Lower lobe of right lung (tissue), 2 donors: ENCODE measurements around the gene SARS2. TPM values are rescaled to one million over a fixed set of nuclear protein-coding genes. Genes with fewer than 3 reads are reported as not detected.
A peak's percentile ranks its signal among the peaks of the same experiment; 100 is the strongest.
"Not testable (repeated sequence)": the region's sequence is repeated elsewhere in the genome, so short reads cannot be mapped to it uniquely, and the experiment has no call there.

Experiments
- ATAC-seq, 2 donors: fragments of 200-7000 bp; cut with Tn5 transposase; one replicate each; pipeline ENCODE4 v1.9.1; 2020 to 2022; ENCODE audit warnings: mild to moderate bottlenecking in 2 of 2, moderate library complexity in 2 of 2
- DNase-seq: peaks from one replicate; pipeline ENCODE4 v3.0.0-alpha.2; 2020
- H3K27ac ChIP-seq: fragments of 200-600 bp; one replicate; pipeline ENCODE4 v1.8.0; 2022
- H3K27me3 ChIP-seq: fragments of 200-600 bp; one replicate; pipeline ENCODE4 v1.8.0; 2022; ENCODE audit warnings: low read depth
- H3K36me3 ChIP-seq: fragments of 200-600 bp; one replicate; pipeline ENCODE4 v1.8.0; 2022; ENCODE audit warnings: mild to moderate bottlenecking
- H3K4me1 ChIP-seq: fragments of 200-600 bp; one replicate; pipeline ENCODE4 v1.8.0; 2022
- H3K4me3 ChIP-seq: fragments of 200-600 bp; one replicate; pipeline ENCODE4 v1.8.0; 2022; ENCODE audit warnings: mild to moderate bottlenecking
- H3K9me3 ChIP-seq: fragments of 200-600 bp; one replicate; pipeline ENCODE4 v1.8.0; 2022
- intact Hi-C: fragments of 100-400 bp; cut with DNase I; formaldehyde crosslinking; loops from one replicate; pipeline ENCODE4 v1.11.0; 2022
- total RNA-seq: library from RNA; stranded (reverse); fragmentation: NEBNext Ultra II Directional; extraction: Animal tissue kit (Norgen Biotek cat#: 25700); gene quantifications from one replicate; pipeline ENCODE4 v1.2.1, GENCODE V29; 2021
- TF ChIP-seq, protein P1 (sequence below): fragments of 200-600 bp; IDR thresholded peaks from one replicate; pipeline ENCODE4 v1.8.0; 2022; ENCODE audit warnings: antibody characterized with exemption, mild to moderate bottlenecking
- donor health status: DM: no; HTN: yes; CAD: no; lungs with severe emphysema.

SARS2 gene
- total RNA-seq, 1 donor from 2014 or later = 21.0 TPM

DNA sequence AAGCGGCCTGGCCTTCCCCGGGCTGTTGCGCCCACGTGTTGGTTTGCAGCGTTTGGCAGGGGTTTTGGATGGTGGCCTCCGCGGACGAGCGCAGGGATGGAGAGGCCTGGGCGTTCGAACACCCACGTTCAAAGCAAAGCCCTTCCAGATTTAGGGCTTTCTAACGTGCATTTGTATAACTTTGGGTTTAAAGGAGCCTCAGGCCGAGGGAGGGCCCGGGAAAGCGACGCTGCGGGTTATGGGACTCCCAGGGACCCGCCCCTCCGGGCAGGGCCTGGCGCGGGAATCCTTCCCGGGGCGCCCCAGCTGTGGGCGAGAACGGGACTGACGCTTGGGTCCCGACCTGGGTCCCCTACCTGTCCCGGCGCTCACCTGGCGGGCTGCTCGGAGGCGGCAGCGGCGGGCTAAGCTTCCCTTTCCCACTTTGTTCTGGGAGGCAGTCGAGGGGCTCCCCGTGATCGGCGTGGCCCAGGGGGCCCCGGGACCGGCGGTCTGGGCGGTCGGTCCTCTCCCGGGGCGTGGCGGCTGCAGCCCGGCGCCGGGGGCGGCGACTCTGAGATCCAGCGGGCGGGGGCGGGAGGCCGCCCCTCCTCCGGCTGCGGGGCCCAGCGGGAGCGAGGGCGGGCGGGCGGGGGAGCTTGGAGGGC lies 44.8 kb upstream of the SARS2 start, which contains the start of gene FBXO17:
TSS of gene FBXO17 (minus strand) at position 529 of the 647 bp plus-strand sequence. CDS start 25,423 bp downstream, outside the sequence.
- TF ChIP-seq, protein P1, sequence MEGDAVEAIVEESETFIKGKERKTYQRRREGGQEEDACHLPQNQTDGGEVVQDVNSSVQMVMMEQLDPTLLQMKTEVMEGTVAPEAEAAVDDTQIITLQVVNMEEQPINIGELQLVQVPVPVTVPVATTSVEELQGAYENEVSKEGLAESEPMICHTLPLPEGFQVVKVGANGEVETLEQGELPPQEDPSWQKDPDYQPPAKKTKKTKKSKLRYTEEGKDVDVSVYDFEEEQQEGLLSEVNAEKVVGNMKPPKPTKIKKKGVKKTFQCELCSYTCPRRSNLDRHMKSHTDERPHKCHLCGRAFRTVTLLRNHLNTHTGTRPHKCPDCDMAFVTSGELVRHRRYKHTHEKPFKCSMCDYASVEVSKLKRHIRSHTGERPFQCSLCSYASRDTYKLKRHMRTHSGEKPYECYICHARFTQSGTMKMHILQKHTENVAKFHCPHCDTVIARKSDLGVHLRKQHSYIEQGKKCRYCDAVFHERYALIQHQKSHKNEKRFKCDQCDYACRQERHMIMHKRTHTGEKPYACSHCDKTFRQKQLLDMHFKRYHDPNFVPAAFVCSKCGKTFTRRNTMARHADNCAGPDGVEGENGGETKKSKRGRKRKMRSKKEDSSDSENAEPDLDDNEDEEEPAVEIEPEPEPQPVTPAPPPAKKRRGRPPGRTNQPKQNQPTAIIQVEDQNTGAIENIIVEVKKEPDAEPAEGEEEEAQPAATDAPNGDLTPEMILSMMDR = no peak
- DNase-seq (peak; percentile 52), ATAC-seq (peak; percentile 87 to 93)
- peaks cover 18% of the 10 kb centered on the region for H3K4me1 ChIP-seq
- intact Hi-C loops = no loop called here
- peak within 1 kb of the TSS; percentile 68 for H3K4me3 ChIP-seq
- peaks cover 15% of the 10 kb centered on the region for H3K27me3 ChIP-seq
- H3K36me3 ChIP-seq = no peaks in the 10 kb centered on the region
- H3K9me3 ChIP-seq = no peaks in the 10 kb centered on the region
- H3K27ac ChIP-seq = peak within 1 kb of the TSS; percentile 77

DNA sequence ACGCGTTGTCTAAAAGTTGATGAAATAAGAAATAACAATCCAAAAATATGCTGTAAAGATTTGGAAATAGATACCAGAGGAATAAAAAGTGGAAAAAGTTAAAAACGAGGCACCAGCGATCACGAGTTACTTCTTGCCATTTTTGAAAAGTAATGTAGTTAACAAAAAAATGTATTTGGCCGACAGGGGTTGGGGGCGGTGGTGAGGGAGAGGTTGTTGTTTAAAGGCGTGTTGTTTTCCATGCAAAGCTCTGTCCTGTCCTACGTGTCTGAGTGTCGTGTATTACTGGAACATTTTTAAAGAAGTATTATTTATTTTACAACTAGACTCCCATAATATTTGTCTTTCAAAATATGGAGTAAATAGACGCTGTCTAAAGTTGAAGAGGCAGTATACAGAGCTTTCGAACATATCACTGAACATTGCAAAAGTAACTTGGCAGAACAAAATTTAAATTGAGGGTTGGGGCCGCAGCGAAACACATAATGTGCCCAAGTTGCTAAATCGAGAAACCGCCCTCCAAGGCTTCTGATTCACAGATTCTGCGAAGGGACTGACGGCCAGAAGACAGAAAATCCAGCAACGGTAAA lies 44.2 kb upstream of the SARS2 start:
- intact Hi-C loops = no loop called here
- DNase-seq (no peak), ATAC-seq (no peak)
- Histone ChIP-seq H3K27me3 (peaks cover 15% of the 10 kb centered on the region), H3K27ac (peak overlapping the region; percentile 77), H3K36me3 (no peaks in the 10 kb centered on the region), H3K4me1 (peaks cover 18% of the 10 kb centered on the region), H3K4me3 (peak overlapping the region; percentile 68), H3K9me3 (no peaks in the 10 kb centered on the region)
- TF ChIP-seq, protein P1 = no peak

DNA sequence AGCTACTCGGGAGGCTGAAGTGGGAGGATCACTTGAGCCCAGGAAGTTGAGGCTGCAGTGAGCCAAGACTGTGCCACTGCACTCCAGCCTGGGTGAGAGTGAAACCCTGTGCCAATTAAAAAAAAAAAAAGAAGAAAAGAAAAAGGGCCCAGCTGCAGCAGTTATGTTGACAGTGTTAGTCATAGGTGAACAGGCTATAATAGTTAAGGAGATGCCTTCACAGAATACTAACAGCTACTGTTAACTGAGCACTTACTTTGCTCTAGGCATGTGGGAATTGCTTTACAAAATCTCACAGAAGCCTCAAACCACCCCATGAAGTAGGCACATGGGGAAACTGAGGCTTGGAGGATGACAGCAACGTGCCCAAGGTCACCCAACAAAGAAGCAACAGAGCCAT lies 41.1 kb upstream of the SARS2 start:
- intact Hi-C loops = no loop called here
- no peak for ATAC-seq
- Histone ChIP-seq H3K27me3 (peaks cover 12% of the 10 kb centered on the region), H3K4me1 (peaks cover 13% of the 10 kb centered on the region), H3K4me3 (no peak overlapping the region), H3K36me3 (no peaks in the 10 kb centered on the region), H3K9me3 (no peaks in the 10 kb centered on the region), H3K27ac (no peak overlapping the region)
- no peak for DNase-seq
- TF ChIP-seq, protein P1 = no peak

DNA sequence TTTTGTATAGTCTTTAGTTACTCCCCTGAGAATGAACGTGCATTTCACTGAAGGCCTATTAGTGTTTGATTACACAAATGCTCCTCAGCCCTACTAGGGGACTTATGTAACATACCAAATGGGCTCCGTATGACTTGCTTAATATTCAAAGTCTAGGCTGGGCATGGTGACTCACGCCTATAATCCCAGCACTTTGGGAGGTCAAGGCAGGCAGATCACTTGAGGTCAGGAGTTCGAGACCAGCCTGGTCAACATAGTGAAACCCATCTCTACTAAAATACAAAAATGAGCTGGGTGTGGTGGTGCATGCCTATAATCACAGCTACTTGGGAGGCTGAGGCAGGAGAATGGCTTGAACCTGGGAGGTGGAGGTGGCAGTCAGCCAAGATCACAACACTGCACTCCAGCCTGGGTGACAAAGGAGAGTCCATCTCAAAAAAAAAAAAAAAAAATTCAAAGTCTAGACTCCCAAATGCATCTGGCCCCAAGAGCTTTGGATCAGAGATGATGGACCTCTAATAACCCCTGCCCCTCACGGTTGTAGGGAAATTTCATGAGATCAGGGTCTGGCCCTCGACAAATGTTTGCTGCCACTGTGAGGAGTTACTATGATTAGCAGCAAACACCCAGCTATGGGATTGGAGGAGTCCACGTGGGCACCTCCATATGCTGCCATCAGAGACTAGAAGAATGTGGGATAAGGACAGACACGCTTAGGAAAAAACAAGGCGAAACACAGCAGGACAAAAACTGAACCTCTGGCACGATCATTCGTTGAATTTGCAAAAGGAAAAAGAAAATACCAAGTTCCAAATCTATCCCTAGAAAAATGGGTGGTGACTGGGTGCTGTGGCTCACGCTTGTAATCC lies 40.3 kb upstream of the SARS2 start:
- TF ChIP-seq, protein P1 = no peak
- no peaks in the 10 kb centered on the region for H3K9me3 ChIP-seq
- H3K36me3 ChIP-seq = no peaks in the 10 kb centered on the region
- H3K4me1 ChIP-seq = peaks cover 6% of the 10 kb centered on the region
- intact Hi-C loops = no loop called here
- DNase-seq = no peak
- peaks cover 6% of the 10 kb centered on the region for H3K27me3 ChIP-seq
- H3K4me3 ChIP-seq = no peak overlapping the region
- H3K27ac ChIP-seq = no peak overlapping the region
- no peak for ATAC-seq

DNA sequence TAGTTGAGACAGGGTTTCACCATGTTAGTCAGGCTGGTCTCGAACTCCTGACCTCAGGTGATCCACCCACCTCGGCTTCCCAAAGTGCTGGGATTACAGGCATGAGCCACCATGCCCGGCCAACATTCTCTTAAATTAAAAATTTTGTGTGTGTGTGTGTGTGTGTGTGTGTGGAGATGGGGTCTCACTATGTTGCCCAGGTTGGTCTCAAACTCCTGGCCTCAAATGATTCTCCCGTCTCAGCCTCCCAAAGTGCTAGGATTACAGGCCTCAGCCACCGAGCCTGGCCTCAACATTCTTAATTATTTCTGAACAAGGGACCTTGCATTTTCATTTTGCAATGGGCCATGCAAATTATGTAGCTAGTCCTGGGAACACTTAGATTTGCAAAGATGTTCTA lies 35.6 kb upstream of the SARS2 start:
- ATAC-seq, H3K9me3 ChIP-seq, H3K27ac ChIP-seq, DNase-seq, H3K27me3 ChIP-seq, intact Hi-C loops, H3K36me3 ChIP-seq, H3K4me1 ChIP-seq, H3K4me3 ChIP-seq: not testable (repeated sequence)
